T-helper 2 cell treated with Interferon-gamma antibody and Interleukin-4, amounts not matched to agents 100 ng/mL and 5 ng/mL, for 36 hours (primary cell): ENCODE data around the gene FCN1. TPM values are rescaled to one million over a fixed set of nuclear protein-coding genes. Genes with fewer than 3 reads are reported as not detected.

Experiments used
- intact Hi-C: fragments of 100-400 bp; cut with micrococcal nuclease; formaldehyde crosslinking; loops from one replicate; pipeline ENCODE4 v1.15.1; 2023
- total RNA-seq: library from RNA; stranded (reverse); gene quantifications from 2 replicates; pipeline ENCODE4 v1.2.3, GENCODE V29; 2022

The FCN1 gene
- total RNA-seq, 1 donor from 2014 or later = not detected

DNA sequence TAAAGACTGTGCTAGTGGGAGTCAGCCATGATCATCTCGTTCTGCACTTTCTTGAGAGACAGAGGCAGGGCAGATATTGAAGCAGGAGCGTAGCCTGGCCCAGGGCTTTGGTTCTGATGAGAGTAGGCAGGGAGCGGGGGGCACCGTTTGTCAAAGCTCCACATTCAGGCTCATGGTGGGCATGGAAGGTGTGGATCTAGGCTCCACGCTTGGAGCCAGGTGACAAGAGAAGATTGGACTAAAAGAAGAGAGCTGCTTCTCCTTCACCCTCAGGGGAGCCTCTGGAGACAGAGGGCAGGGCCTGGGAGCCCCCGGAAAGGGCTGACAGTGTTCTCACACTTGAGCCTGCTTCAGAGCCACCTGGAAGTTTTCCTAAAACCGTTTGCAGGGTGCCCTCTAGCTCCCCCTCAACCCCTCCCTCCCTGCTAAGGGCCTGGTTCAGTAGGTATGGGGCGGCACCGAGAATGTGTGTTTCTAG lies 61.8 kb downstream of the FCN1 start:
- intact Hi-C loops = no loop called here

Other genes starting within 250 kb of the FCN1 start
- gene FCN2, start 37.1 kb downstream of the FCN1 start, total RNA-seq = not detected in 2 replicates
- not detected in 2 replicates for gene OLFM1, start 169.8 kb upstream of the FCN1 start, total RNA-seq